Endothelial cell of umbilical vein (primary cell): ENCODE data around the gene BCAS4. TPM values are rescaled to one million over a fixed set of nuclear protein-coding genes. Genes with fewer than 3 reads are reported as not detected.

Source experiments
- BruUV-seq: library from RNA; stranded (reverse); fragments of 400-500 nt; replicated peaks from 2 replicates; lab custom pipeline; 2021; lab: Mats Ljungman, UMichigan
- CTCF ChIA-PET: fragments of 300-600, 350-600 bp; sonication (Branson Sonifier 250); formaldehyde crosslinking; loops from one replicate; lab custom pipeline; 2021; ENCODE audit warnings: antibody characterized with exemption, inconsistent platforms; lab: Charles Lee
- POLR2A ChIA-PET: fragments of 300-600, 350-600 bp; sonication (Branson Sonifier 250); formaldehyde crosslinking; loops from one replicate; lab custom pipeline; 2021; ENCODE audit warnings: antibody characterized with exemption, inconsistent platforms; lab: Charles Lee
- DNase-seq: peaks from one replicate; pipeline ENCODE4 v3.0.0-alpha.2; 2011; ENCODE audit warnings: low read depth, low spot score
- FAIRE-seq: peaks from 2 replicates; lab custom pipeline; 2011; peaks lifted over from hg19 to GRCh38; lab: Jason Lieb, UNC
- H2AFZ ChIP-seq: 2 replicates; pipeline ENCODE4 v1.6.0; 2012; ENCODE audit warnings: low read depth, low read length, control low read depth, inconsistent platforms
- H3K27ac ChIP-seq: 2 replicates; pipeline ENCODE4 v1.5.1; 2011; ENCODE audit warnings: low read depth, mild to moderate bottlenecking, control low read depth, low read length, moderate library complexity; ENCODE audit not compliant: insufficient read depth
- H3K27me3 ChIP-seq, 2 experiments: 2 replicates each; pipeline versions ENCODE4 v1.6.0 to v1.6.1; 2011; ENCODE audit warnings: low read length in 2 of 2, mixed read lengths in 1 of 2; ENCODE audit not compliant: control insufficient read depth in 2 of 2, insufficient read depth in 2 of 2
- H3K36me3 ChIP-seq, 2 experiments: 2 replicates in 1 of 2; 3 replicates in 1 of 2; pipeline ENCODE4 v1.5.1; 2011; ENCODE audit warnings: low read length in 2 of 2, mild to moderate bottlenecking in 1 of 2, moderate library complexity in 1 of 2; ENCODE audit not compliant: control insufficient read depth in 2 of 2, insufficient read depth in 2 of 2; ENCODE audit errors: extremely low read depth in 1 of 2
- H3K4me1 ChIP-seq: 3 replicates; pipeline ENCODE4 v1.5.1; 2011; ENCODE audit warnings: mild to moderate bottlenecking, low read length; ENCODE audit not compliant: control insufficient read depth, insufficient read depth; ENCODE audit errors: extremely low read depth
- H3K4me2 ChIP-seq: 2 replicates; pipeline ENCODE4 v1.6.1; 2011; ENCODE audit warnings: low read length, control low read depth, mixed read lengths; ENCODE audit not compliant: insufficient read depth
- H3K4me3 ChIP-seq, 3 experiments: fragments of 200-600 bp in 1 of 3; sonication (generic), shearing (Covaris generic) in 1 of 3; replicated peaks in 1 of 3; 2 replicates each; pipeline ENCODE4 v1.5.1; 2011 to 2016; ENCODE audit warnings: control low read depth in 3 of 3, low read length in 3 of 3, mild to moderate bottlenecking in 2 of 3, inconsistent platforms in 1 of 3, low read depth in 1 of 3, moderate library complexity in 1 of 3; ENCODE audit not compliant: insufficient read depth in 1 of 3
- H3K79me2 ChIP-seq: 2 replicates; pipeline ENCODE4 v1.6.0; 2012; ENCODE audit warnings: low read length, inconsistent platforms; ENCODE audit not compliant: control insufficient read depth, insufficient read depth
- H3K9ac ChIP-seq: replicated peaks from 2 replicates; pipeline ENCODE3; 2011; ENCODE audit warnings: low read length, control low read depth; ENCODE audit not compliant: insufficient read depth; ENCODE audit errors: extremely low read depth
- H3K9me1 ChIP-seq: replicated peaks from 3 replicates; pipeline ENCODE4 v1.6.0; 2011; ENCODE audit warnings: mild to moderate bottlenecking, low read length; ENCODE audit not compliant: control insufficient read depth, insufficient read depth; ENCODE audit errors: extremely low read depth
- H3K9me3 ChIP-seq: replicated peaks from 2 replicates; pipeline ENCODE4 v1.5.1; 2012; ENCODE audit warnings: low read length, inconsistent platforms; ENCODE audit not compliant: control insufficient read depth, insufficient read depth
- H4K20me1 ChIP-seq: replicated peaks from 2 replicates; pipeline ENCODE3; 2011; ENCODE audit warnings: mild to moderate bottlenecking, low read length; ENCODE audit not compliant: control insufficient read depth, insufficient read depth; ENCODE audit errors: extremely low read depth
- CTCF ChIP-seq, 2 donors: IDR thresholded peaks; 1 replicate in 1 of 2; 2 replicates in 1 of 2; pipeline ENCODE4 v1.5.1; 2011; ENCODE audit warnings: low read length in 2 of 2, mild to moderate bottlenecking in 2 of 2, moderate library complexity in 2 of 2, control low read depth in 1 of 2, inconsistent platforms in 1 of 2, low read depth in 1 of 2; ENCODE audit not compliant: insufficient read depth in 1 of 2; ENCODE audit errors: extremely low read depth in 1 of 2
- EZH2 ChIP-seq: IDR thresholded peaks from 2 replicates; pipeline ENCODE4 v1.6.1; 2012; ENCODE audit warnings: borderline replicate concordance, low read depth, mild to moderate bottlenecking, moderate library complexity, low read length, inconsistent platforms; ENCODE audit not compliant: severe bottlenecking
- FOS ChIP-seq: IDR thresholded peaks from 2 replicates; pipeline ENCODE4 v1.6.1; 2011; ENCODE audit warnings: mild to moderate bottlenecking, low read length, moderate library complexity, borderline replicate concordance; ENCODE audit not compliant: insufficient read depth
- GATA2 ChIP-seq: IDR thresholded peaks from 2 replicates; pipeline ENCODE4 v1.7.0; 2011; ENCODE audit warnings: low read depth, mild to moderate bottlenecking, moderate library complexity, mixed read lengths, low read length; ENCODE audit not compliant: insufficient read length, insufficient read depth
- JUN ChIP-seq: IDR thresholded peaks from 2 replicates; pipeline ENCODE4 v1.6.1; 2011; ENCODE audit warnings: borderline replicate concordance, low read depth; ENCODE audit not compliant: insufficient read length, insufficient read depth
- MAX ChIP-seq: IDR thresholded peaks from 2 replicates; pipeline ENCODE4 v1.6.1; 2011; ENCODE audit not compliant: insufficient read depth, insufficient read length
- MYC ChIP-seq: IDR thresholded peaks from one replicate; pipeline ENCODE4 v1.6.1; 2011; ENCODE audit warnings: mild to moderate bottlenecking, low read depth, low read length
- POLR2A ChIP-seq: IDR thresholded peaks from 2 replicates; pipeline ENCODE4 v1.6.1; 2012; ENCODE audit warnings: low read depth, mild to moderate bottlenecking, control low read depth, low read length
- POLR2AphosphoS5 ChIP-seq: IDR thresholded peaks from 2 replicates; pipeline ENCODE4 v1.6.1; 2012; ENCODE audit warnings: low read depth, mild to moderate bottlenecking, control low read depth, low read length, moderate library complexity; ENCODE audit not compliant: insufficient read depth
- dilution Hi-C: fragments of 300-500 bp; cut with MboI; formaldehyde crosslinking; loops from one replicate; pipeline ENCODE4 v1.15.0; 2019; ENCODE audit warnings: low sequenced_read_pairs; ENCODE audit not compliant: extremely low pct_ligation_motif_present
- intact Hi-C: fragments of 100-400 bp; cut with micrococcal nuclease; formaldehyde crosslinking; loops from one replicate; pipeline ENCODE4 v1.10.0; 2022
- polyA plus RNA-seq, 4 experiments: library from polyadenylated mRNA; depleted of rRNA in 3 of 4; stranded (reverse) in 3 of 4; unstranded in 1 of 4; fragments of >200 nt; gene quantifications; 2 replicates each; pipeline versions ENCODE4 v1.2.1 to v1.2.3, GENCODE V29; 2011 to 2012; ENCODE audit warnings: missing spikeins in 1 of 4
- total RNA-seq: library from RNA; stranded (reverse); gene quantifications from 2 replicates; pipeline ENCODE4 v1.2.3, GENCODE V29; 2021

The BCAS4 gene
- total and polyA plus RNA-seq, 2 donors (not counting 3 experiments of a cell fraction or from before 2014, with no cell fraction given), result 1.0 to 1.5 TPM

GRCh38 chr20:50900261-50900660, 105.4 kb downstream of the BCAS4 start:
- Histone ChIP-seq H3K79me2 (peaks cover 62% of the 10 kb centered on the region), H3K27ac (no peak overlapping the region), H3K9me1 (no peaks in the 10 kb centered on the region), H3K36me3 (peaks cover 15 to 21% of the 10 kb centered on the region in 2 experiments), H3K4me3 (no peak overlapping the region), H3K4me1 (no peaks in the 10 kb centered on the region), H3K9ac (no peak overlapping the region), H4K20me1 (peaks cover 8% of the 10 kb centered on the region), H3K4me2 (no peak overlapping the region), H3K9me3 (no peaks in the 10 kb centered on the region), H3K27me3 (no peaks in the 10 kb centered on the region), H2AFZ (no peak overlapping the region)
- no peak for TF ChIP-seq EZH2
- peak; percentile 9 for TF ChIP-seq JUN
- CTCF ChIA-PET, result no interaction called here
- FAIRE-seq (no peak), DNase-seq (no peak)
- no TSS peak for BruUV-seq
- intact Hi-C loops (no loop called here), dilution Hi-C loops (no loop called here)
- POLR2A ChIA-PET, result no interaction called here

- Histone ChIP-seq H4K20me1 (peaks cover 8% of the 10 kb centered on the region), H3K9me3 (no peaks in the 10 kb centered on the region), H3K4me2 (no peak overlapping the region), H3K4me1 (no peaks in the 10 kb centered on the region), H3K27ac (no peak overlapping the region), H3K4me3 (no peak overlapping the region), H3K27me3 (no peaks in the 10 kb centered on the region), H3K79me2 (peaks cover 72% of the 10 kb centered on the region), H3K36me3 (peaks cover 13 to 21% of the 10 kb centered on the region in 2 experiments), H3K9ac (no peak overlapping the region), H3K9me1 (no peaks in the 10 kb centered on the region), H2AFZ (no peak overlapping the region)
- intact Hi-C loops, result no loop called here
- dilution Hi-C loops, result no loop called here
- no peak for FAIRE-seq
- CTCF ChIA-PET, result no interaction called here
- no TSS peak for BruUV-seq
- no peak for TF ChIP-seq FOS
- no peak for TF ChIP-seq MAX
- TF ChIP-seq GATA2, result no peak
- TF ChIP-seq CTCF (IDR thresholded peaks at IDR 0.05; ENCODE audit: extremely low read depth in 1 of 2, insufficient read depth in 1 of 2, low read depth in 1 of 2, low read length in 2 of 2), result no peak
- TF ChIP-seq POLR2A, result no peak
- no peak for TF ChIP-seq POLR2AphosphoS5
- no peak for TF ChIP-seq MYC
- TF ChIP-seq JUN, result no peak
- TF ChIP-seq EZH2, result no peak
- no peak for DNase-seq
- POLR2A ChIA-PET, result no interaction called here
These were observed 106.4 kb downstream of the BCAS4 start for GRCh38 chr20:50901301-50901700.
